Breast epithelium (tissue), 3 donors: ENCODE measurements around the gene AMPD2.

Experiments
- POLR2A ChIP-seq: fragments of 450-650 bp; IDR thresholded peaks from one replicate; pipeline ENCODE4 v1.6.1; 2016; ENCODE audit warnings: antibody characterized with exemption, mild to moderate bottlenecking, moderate library complexity
- POLR2AphosphoS5 ChIP-seq, 3 donors: sonication (generic); formaldehyde crosslinking; IDR thresholded peaks; one replicate each; pipeline ENCODE4 v1.6.1; 2017; ENCODE audit warnings: antibody characterized with exemption in 3 of 3
- TF ChIP-seq, protein P1 (sequence below), 3 donors: fragments of 450-650 bp; IDR thresholded peaks; one replicate each; pipeline ENCODE4 v1.5.1; 2016 to 2017; ENCODE audit warnings: antibody characterized with exemption in 3 of 3, mild to moderate bottlenecking in 3 of 3, moderate library complexity in 3 of 3

DNA sequence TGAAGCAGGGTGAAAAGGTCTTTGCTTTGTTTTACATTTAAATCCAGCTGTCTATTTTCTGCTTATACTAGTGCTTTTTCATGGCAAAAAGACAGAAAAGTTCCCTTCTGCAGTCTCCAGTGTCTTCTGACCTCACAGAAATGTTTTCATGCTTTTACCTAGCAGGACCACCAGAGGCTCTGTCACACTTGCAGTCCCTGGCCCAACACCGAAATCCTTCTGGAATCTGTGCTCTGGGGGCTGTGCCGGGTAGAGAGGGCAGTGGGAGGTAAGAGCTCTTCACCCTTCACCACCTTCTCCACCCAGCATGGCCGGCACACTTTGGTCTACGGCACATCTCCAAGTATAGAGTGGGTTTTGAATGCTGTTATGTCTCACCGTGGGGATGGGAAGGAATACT lies 21.0 kb upstream of the AMPD2 start:
- TF ChIP-seq POLR2AphosphoS5 (IDR thresholded peaks at IDR 0.05), result no peak
- TF ChIP-seq, protein P1, sequence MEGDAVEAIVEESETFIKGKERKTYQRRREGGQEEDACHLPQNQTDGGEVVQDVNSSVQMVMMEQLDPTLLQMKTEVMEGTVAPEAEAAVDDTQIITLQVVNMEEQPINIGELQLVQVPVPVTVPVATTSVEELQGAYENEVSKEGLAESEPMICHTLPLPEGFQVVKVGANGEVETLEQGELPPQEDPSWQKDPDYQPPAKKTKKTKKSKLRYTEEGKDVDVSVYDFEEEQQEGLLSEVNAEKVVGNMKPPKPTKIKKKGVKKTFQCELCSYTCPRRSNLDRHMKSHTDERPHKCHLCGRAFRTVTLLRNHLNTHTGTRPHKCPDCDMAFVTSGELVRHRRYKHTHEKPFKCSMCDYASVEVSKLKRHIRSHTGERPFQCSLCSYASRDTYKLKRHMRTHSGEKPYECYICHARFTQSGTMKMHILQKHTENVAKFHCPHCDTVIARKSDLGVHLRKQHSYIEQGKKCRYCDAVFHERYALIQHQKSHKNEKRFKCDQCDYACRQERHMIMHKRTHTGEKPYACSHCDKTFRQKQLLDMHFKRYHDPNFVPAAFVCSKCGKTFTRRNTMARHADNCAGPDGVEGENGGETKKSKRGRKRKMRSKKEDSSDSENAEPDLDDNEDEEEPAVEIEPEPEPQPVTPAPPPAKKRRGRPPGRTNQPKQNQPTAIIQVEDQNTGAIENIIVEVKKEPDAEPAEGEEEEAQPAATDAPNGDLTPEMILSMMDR (IDR thresholded peaks at IDR 0.05), result no peak
- no peak for TF ChIP-seq POLR2A
